Right lobe of liver (tissue), 6 donors: ENCODE data around the gene MICU1. TPM values are rescaled to one million over a fixed set of nuclear protein-coding genes. Genes with fewer than 3 reads are reported as not detected.

Source experiments
- ATAC-seq, 4 donors: fragments of 200-7000 bp; cut with Tn5 transposase; one replicate each; pipeline ENCODE4 v1.9.1; 2020; ENCODE audit warnings: mild to moderate bottlenecking in 4 of 4, moderate library complexity in 4 of 4
- DNase-seq, 3 donors: peaks; one replicate each; pipeline ENCODE4 v3.0.0-alpha.2; 2020
- H3K27ac ChIP-seq, 3 donors: fragments of 200-600 bp; one replicate each; pipeline ENCODE4 v1.8.0; 2022
- H3K27me3 ChIP-seq, 2 donors: fragments of 200-600 bp; one replicate each; pipeline ENCODE4 v1.8.0; 2022
- H3K36me3 ChIP-seq, 4 donors: fragments of 200-600 bp; sonication (generic) in 1 of 4; one replicate each; pipeline versions ENCODE4 v1.5.1 to v1.8.0; 2017 to 2022; ENCODE audit warnings: control low read depth in 1 of 4
- H3K4me1 ChIP-seq, 4 donors: fragments of 200-600 bp; sonication (generic) in 1 of 4; one replicate each; pipeline versions ENCODE4 v1.5.1 to v1.8.0; 2017 to 2022; ENCODE audit warnings: control low read depth in 1 of 4
- H3K4me3 ChIP-seq, 3 donors: fragments of 200-600 bp; one replicate each; pipeline ENCODE4 v1.8.0; 2022
- H3K9me3 ChIP-seq, 4 donors: fragments of 200-600 bp; sonication (generic) in 1 of 4; one replicate each; pipeline versions ENCODE4 v1.5.1 to v1.8.0; 2017 to 2022; ENCODE audit warnings: control low read depth in 1 of 4
- CTCF ChIP-seq, 4 donors: fragments of 200-600 bp in 3 of 4; fragments of 450-650 bp in 1 of 4; IDR thresholded peaks; one replicate each; pipeline versions ENCODE4 v1.5.1 to v1.8.0; 2016 to 2022; ENCODE audit warnings: antibody characterized with exemption in 4 of 4, mild to moderate bottlenecking in 2 of 4
- POLR2A ChIP-seq: fragments of 450-650 bp; IDR thresholded peaks from one replicate; pipeline ENCODE4 v1.6.1; 2017; ENCODE audit warnings: antibody characterized with exemption, mild to moderate bottlenecking
- WGBS: methylation state at CpG from one replicate; pipeline ENCODE4 v1.1.6; 2018; ENCODE audit warnings: low coverage, low lambda C conversion rate; ENCODE audit not compliant: insufficient coverage; ENCODE audit errors: missing lambda C conversion rate; 5-methylcytosine and 5-hydroxymethylcytosine counted together
- intact Hi-C, 2 donors: fragments of 100-400 bp; cut with DNase I; formaldehyde crosslinking; loops; one replicate each; pipeline versions ENCODE4 v1.11.2 to v1.14.1; 2022
- total RNA-seq, 6 experiments: library from RNA; depleted of rRNA in 2 of 6; stranded (reverse); fragments of >200 nt in 2 of 6; fragmentation: NEBNext Ultra II Directional in 3 of 6; extraction: Animal tissue kit (Norgen Biotek cat#: 25700) in 3 of 6; gene quantifications; one replicate each; pipeline versions ENCODE4 v1.1.0 to v1.2.4, GENCODE V29; 2016 to 2023
- donor health status: DM: no; HTN: yes; CAD: no.
- donor health status: DM: no; HTN: no; CAD: no.
- donor health status: DM: no; HTN: no; CAD: no.
- donor health status: DM: no; HTN: yes; CAD: no.
- donor health status: DM: no; HTN: yes; CAD: no.

Gene MICU1
- total RNA-seq, 6 experiments from 2014 or later, result 25.3 to 55.3 (median 38.2) TPM

GRCh38 chr10:72485701-72486100 is 140.2 kb downstream of the MICU1 start:
- DNase-seq, result no peak
- 16% methylated on average over 3 of the region's 3 CpGs for WGBS
- Histone ChIP-seq H3K36me3 (no peaks in the 10 kb centered on the region), H3K27me3 (no peaks in the 10 kb centered on the region), H3K9me3 (no peaks in the 10 kb centered on the region), H3K4me1 (peaks cover 0 to 5% (median 2%) of the 10 kb centered on the region in 4 donors), H3K4me3 (no peak overlapping the region), H3K27ac (no peak overlapping the region)
- intact Hi-C loops, result no loop called here
- TF ChIP-seq CTCF (IDR thresholded peaks at IDR 0.05) (no peak), POLR2A (no peak)
- ATAC-seq, result peak; percentile 26 to 66 (median 50)

- no peaks in the 10 kb centered on the region for H3K36me3 ChIP-seq
- DNase-seq (no peak), ATAC-seq (no peak)
- no peak overlapping the region for H3K4me3 ChIP-seq
- intact Hi-C loops, result no loop called here
- no peak overlapping the region for H3K27ac ChIP-seq
- H3K4me1 ChIP-seq, result peaks cover 0 to 5% (median 2%) of the 10 kb centered on the region in 4 donors
- WGBS, result 89% methylated on average over 3 of the region's 3 CpGs
- H3K9me3 ChIP-seq, result no peaks in the 10 kb centered on the region
- H3K27me3 ChIP-seq, result no peaks in the 10 kb centered on the region
- TF ChIP-seq CTCF (IDR thresholded peaks at IDR 0.05), result no peak
- TF ChIP-seq POLR2A, result no peak
Observed at GRCh38 chr10:72484521-72484920, 141.4 kb downstream of the MICU1 start.

- 75% methylated on average over 5 of the region's 6 CpGs for WGBS
Observed at GRCh38 chr10:72483471-72483870, 142.4 kb downstream of the MICU1 start.

GRCh38 chr10:72480861-72481260 is 145.0 kb downstream of the MICU1 start:
- 96% methylated on average over 2 of the region's 2 CpGs for WGBS
- H3K27ac ChIP-seq, result no peak overlapping the region
- H3K4me1 ChIP-seq, result peaks cover 0 to 2% (median under 1%) of the 10 kb centered on the region in 4 donors
- TF ChIP-seq POLR2A, result no peak
- TF ChIP-seq CTCF (IDR thresholded peaks at IDR 0.05), result no peak
- H3K4me3 ChIP-seq, result no peak overlapping the region
- intact Hi-C loops, result no loop called here
- peak in 1 of 4 donors; percentile 36 for ATAC-seq
- peaks cover 0 to 14% (median 1%) of the 10 kb centered on the region in 4 donors for H3K36me3 ChIP-seq
- DNase-seq, result no peak
- H3K27me3 ChIP-seq, result no peaks in the 10 kb centered on the region
- no peaks in the 10 kb centered on the region for H3K9me3 ChIP-seq

More at GRCh38 chr10:72483471-72483870, 142.4 kb downstream of the MICU1 start:
- intact Hi-C loops, result no loop called here
- no peak for TF ChIP-seq POLR2A
- no peak overlapping the region for H3K27ac ChIP-seq
- DNase-seq, result no peak
- H3K36me3 ChIP-seq, result no peaks in the 10 kb centered on the region
- H3K4me1 ChIP-seq, result peaks cover 0 to 5% (median 2%) of the 10 kb centered on the region in 4 donors
- no peaks in the 10 kb centered on the region for H3K27me3 ChIP-seq
- ATAC-seq, result peak in 3 of 4 donors; percentile 38 to 49 (median 45)
- H3K4me3 ChIP-seq, result no peak overlapping the region
- H3K9me3 ChIP-seq, result no peaks in the 10 kb centered on the region

- Histone ChIP-seq H3K4me1 (no peaks in the 10 kb centered on the region), H3K36me3 (peaks cover 0 to 44% (median 14%) of the 10 kb centered on the region in 4 donors), H3K4me3 (no peak overlapping the region), H3K9me3 (no peaks in the 10 kb centered on the region), H3K27me3 (no peaks in the 10 kb centered on the region), H3K27ac (no peak overlapping the region)
- DNase-seq, result no peak
- intact Hi-C loops, result no loop called here
- WGBS, result 66% methylated on average over 2 of the region's 2 CpGs
- ATAC-seq, result no peak
- TF ChIP-seq CTCF (IDR thresholded peaks at IDR 0.05) (no peak), POLR2A (no peak)
Observed at GRCh38 chr10:72477463-72477862, 148.4 kb downstream of the MICU1 start.
